Stimulated activated CD4-positive, alpha-beta T cell treated with anti-CD3 and anti-CD28 coated beads, TNF-alpha, amount 100 ng/mL, for 4 hours (primary cell): ENCODE data around the gene KLC1.
A peak's percentile ranks its signal among the peaks of the same experiment; 100 is the strongest.

ENCODE experiments used
- DNase-seq, 3 experiments: peaks; one replicate each; pipeline ENCODE4 v3.0.0-alpha.2; 2020; ENCODE audit warnings: low read depth in 3 of 3

The KLC1 gene

DNA sequence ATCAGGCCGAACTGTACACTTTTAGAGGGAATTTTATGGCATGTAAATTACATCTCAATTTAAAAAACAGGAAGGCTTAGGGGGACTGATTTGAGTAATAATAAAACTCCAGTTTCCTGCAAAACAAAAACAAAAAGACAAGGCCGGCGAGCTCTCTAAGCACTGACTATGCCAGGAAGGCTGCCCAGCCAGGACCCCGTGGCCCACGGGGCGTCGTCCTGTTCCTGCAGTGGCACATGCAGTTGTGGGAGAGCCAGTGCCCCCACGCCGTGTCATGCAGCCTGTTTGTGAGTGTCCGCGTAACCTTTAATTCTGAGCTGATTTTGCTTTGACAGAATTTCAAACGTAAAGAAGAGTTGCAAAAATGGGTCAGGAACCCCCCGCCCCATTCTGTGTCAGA lies 75.7 kb downstream of the KLC1 start:
- DNase-seq = no peak

DNA sequence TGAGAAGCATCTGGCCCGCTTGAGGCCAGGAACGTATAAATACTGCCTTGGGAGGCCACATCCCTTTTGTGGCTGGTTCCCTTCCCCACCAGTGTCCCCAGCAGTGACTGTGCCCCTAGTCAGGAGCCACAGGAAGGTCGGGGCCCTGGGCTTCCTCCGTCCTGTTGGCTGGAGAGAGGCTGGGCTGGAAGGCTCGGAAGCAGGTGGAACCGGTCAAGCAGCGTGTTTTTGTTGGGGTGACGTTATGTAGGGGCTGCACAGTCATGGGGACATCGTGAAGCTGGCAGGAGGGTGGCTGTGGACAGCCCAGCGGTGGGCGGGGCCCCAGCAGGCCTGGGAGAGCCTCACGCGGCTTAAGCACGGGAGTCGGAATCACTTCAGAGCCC lies 76.1 kb downstream of the KLC1 start:
- DNase-seq = no peak

GRCh38 chr14:103705504-103706284 lies 76.7 kb downstream of the KLC1 start:
- DNase-seq = no peak

GRCh38 chr14:103706551-103707328 lies 77.7 kb downstream of the KLC1 start:
- DNase-seq = no peak

DNA sequence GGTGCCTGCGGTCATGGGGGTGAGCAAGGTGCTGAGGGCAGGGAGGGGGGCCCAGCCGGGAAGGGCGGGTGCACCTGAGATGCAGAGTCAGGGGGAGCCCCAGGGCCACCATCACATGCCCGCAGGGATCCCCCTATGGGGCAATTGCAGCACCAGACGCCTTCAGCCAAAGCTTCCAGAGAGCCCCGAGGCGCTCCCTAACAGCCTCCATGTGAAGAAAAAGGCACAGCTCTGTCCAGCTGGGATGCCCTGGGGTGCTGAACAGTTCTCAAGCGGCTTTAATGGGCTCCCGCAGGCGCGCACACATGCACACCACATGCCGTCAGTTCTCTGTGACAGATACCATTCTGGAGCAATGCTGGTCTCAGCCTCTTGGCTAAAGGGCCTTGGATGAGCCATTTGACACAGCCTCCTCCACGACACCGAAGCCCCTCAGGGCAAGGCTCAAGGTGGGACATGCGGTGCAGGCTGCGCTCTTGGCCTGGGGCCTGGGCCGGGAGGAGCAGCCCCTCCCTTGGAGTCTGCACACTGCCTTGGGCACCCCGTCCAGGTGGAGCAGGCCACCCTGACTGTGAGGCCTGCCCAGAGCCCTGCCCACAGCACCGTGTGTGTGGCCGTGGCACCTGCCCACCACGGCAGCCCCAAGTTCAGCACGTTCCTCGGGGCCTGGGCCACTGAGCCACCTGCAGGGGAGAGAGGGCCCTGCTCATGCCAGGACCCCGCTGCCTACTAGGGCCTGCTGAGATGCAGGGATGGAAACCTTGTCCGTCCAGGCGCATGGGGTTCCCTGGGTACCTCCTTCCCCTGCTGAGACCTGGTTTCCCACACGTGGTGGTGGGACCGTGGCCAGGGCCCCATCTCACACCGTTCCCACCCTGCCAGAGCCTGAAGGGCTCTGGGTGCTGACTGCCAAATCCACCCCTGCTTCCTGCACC lies 78.6 kb downstream of the KLC1 start:
- DNase-seq = no peak

- DNase-seq = no peak
These were observed 79.8 kb downstream of the KLC1 start for GRCh38 chr14:103708750-103709187.

DNA sequence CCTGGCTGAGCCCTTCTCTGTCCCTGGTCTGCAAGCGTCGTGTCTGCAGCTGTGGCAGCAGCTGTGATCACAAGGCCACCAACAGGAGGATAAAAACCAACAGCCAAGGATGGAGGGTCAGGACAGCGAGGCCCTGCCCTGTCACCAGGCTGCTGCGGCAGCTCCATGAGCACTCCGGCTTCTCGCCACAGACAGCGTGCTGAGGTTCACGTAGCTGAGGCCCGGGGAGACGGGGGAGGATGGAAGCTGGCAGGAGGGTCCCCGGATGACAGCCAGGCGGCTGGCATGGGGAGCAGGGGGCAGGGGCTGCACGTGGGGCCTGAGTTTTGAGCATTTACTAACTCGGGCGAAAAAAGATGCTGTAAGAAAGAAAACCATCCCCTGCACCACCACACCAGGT lies 80.8 kb downstream of the KLC1 start:
- DNase-seq = no peak

DNA sequence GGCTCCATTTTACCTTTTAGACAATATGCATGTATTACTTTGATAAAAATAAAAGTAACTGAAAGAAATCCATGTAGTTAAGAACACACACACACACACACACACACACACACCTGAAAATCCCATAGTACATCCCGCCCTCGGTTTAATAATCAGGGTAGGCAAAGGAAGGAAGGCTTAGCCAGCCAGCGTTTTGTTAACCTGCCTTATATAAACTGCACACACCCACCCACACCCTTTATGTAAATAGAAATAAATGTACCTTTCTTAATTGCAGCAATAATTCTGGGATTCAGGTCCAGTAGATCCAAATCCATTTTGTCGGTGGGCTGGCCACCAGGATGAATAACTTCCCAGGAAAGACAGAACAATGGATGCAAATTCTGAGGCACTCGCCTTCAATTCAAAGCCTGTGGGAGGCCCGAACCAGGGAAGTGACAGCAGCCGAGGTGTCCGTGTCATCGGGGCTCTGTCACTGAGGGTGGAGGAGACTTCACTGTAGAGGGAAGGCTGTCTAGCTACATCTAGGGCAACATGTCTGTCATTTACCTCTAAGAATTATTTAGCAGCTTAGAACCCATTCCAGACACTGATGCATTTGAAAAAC lies 81.9 kb downstream of the KLC1 start:
- no peak for DNase-seq

GRCh38 chr14:103711516-103712431 lies 82.8 kb downstream of the KLC1 start:
- DNase-seq = no peak

- no peak for DNase-seq
These were observed 83.7 kb downstream of the KLC1 start for GRCh38 chr14:103712633-103713247.

DNA sequence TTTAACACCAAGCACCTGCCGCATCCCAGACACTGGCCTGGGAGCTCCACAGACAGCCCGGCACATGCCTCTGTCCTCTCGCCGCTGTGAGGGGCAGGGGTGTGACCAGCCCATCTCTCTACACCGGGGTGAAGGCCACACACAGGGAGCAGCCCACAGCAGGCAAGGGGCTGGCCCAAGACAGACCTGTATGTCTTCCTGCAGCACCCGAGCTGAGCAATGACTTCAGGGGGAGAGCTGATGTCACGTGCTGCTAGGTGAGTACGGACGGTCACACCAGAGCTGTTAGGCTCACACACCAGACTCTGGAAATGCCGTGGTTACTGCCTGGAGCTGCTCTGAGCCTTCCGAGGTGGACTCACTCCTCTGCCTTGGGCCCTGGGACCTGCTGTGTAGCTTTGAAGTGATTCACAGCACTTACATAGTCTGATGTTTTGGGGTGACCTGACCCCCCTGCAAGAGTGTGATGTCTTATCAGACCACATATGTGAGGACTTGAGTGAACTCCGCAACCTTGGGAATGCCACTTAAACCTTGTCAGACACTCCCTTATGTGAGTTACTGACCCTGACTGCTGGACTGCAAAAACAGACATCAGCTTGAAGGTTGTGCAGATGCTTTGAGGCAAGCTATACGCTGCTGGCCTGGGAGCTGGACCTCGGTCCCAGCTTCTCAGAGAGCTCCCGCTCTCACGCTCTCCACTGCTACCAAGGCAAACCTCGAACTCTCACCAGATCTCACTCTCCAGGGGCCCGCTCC lies 84.5 kb downstream of the KLC1 start:
- no peak for DNase-seq

- DNase-seq = no peak
These were observed 85.2 kb downstream of the KLC1 start for GRCh38 chr14:103714063-103714724.

- peak; percentile 98 to 100 (median 99) for DNase-seq
These were observed 86.3 kb downstream of the KLC1 start, which contains the start of the genes XRCC3 and ZFYVE21 for GRCh38 chr14:103715052-103716000. Gene XRCC3, minus strand, starts transcription at chr14:103715451. Its CDS starts 4,364 bp downstream, at chr14:103711087. Gene ZFYVE21, plus strand, starts transcription at chr14:103715810. Its CDS starts 32 bp downstream, at chr14:103715842.

GRCh38 chr14:103716091-103716801 lies 87.2 kb downstream of the KLC1 start:
- DNase-seq = no peak

- DNase-seq = no peak
These were observed 87.9 kb downstream of the KLC1 start for GRCh38 chr14:103716899-103717411.

DNA sequence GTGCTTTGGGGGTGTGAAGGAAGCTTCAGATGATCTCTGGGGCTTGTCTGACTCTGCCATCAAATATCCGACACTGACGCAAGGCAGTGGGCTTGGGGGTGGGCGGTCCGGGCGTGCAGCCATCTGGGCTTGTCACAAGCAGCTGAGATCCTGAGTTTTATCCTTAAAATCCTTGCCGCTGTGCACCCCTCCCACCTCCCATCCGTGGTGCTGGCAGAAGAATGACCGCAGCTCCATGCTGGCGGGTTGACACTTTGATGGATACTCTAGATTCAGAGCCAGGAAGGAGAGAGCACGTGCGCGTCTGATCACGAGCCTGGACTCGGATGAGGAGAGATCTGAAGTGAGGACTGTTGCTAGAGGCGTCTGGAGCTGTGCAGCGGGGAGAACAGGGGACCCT lies 89.6 kb downstream of the KLC1 start:
- no peak for DNase-seq
